HG03378 (cell line): ENCODE measurements around the gene NXT1.

Experiments
- ATAC-seq: cut with Tn5 transposase; IDR thresholded peaks from one replicate; pipeline ENCODE4 v1.9.1; 2021; ENCODE audit warnings: mild to moderate bottlenecking, moderate library complexity; ENCODE audit not compliant: unreplicated experiment

NXT1 gene

GRCh38 chr20:23358923-23359593 lies 8.5 kb downstream of the NXT1 start:
- ATAC-seq: no peak

GRCh38 chr20:23360531-23360930 lies 9.9 kb downstream of the NXT1 start:
- no peak for ATAC-seq

GRCh38 chr20:23361119-23361475 lies 10.5 kb downstream of the NXT1 start:
- ATAC-seq: no peak

- ATAC-seq: peak; percentile 54
Measured at GRCh38 chr20:23361476-23362391, 11.1 kb downstream of the NXT1 start, which contains the start of gene GZF1. GZF1 (plus strand) TSS chr20:23362182; CDS start chr20:23364384, 2,202 bp downstream.

GRCh38 chr20:23362392-23363256 lies 12.0 kb downstream of the NXT1 start:
- no peak for ATAC-seq

- ATAC-seq: no peak
Measured at GRCh38 chr20:23363257-23363649, 12.7 kb downstream of the NXT1 start.

- ATAC-seq: no peak
Measured at GRCh38 chr20:23365390-23366165, 15.0 kb downstream of the NXT1 start.

- peak; percentile 18 for ATAC-seq
Measured at GRCh38 chr20:23366384-23366783, 15.8 kb downstream of the NXT1 start.

- no peak for ATAC-seq
Measured at GRCh38 chr20:23367770-23368169, 17.2 kb downstream of the NXT1 start.

GRCh38 chr20:23368316-23369071 lies 17.9 kb downstream of the NXT1 start:
- no peak for ATAC-seq

- ATAC-seq: no peak
Measured at GRCh38 chr20:23369072-23369823, 18.7 kb downstream of the NXT1 start.

GRCh38 chr20:23370274-23370673 lies 19.7 kb downstream of the NXT1 start:
- ATAC-seq: no peak

GRCh38 chr20:23370873-23371272 lies 20.3 kb downstream of the NXT1 start:
- no peak for ATAC-seq

GRCh38 chr20:23371496-23371895 lies 20.9 kb downstream of the NXT1 start:
- no peak for ATAC-seq

- no peak for ATAC-seq
Measured at GRCh38 chr20:23374441-23374840, 23.9 kb downstream of the NXT1 start.

GRCh38 chr20:23375827-23376226 lies 25.2 kb downstream of the NXT1 start:
- ATAC-seq: no peak

GRCh38 chr20:23379772-23380171 lies 29.2 kb downstream of the NXT1 start:
- no peak for ATAC-seq

GRCh38 chr20:23381876-23382275 lies 31.3 kb downstream of the NXT1 start:
- ATAC-seq: no peak
